ENCODE measurements around the gene TPSB2.

Gene TPSB2

DNA sequence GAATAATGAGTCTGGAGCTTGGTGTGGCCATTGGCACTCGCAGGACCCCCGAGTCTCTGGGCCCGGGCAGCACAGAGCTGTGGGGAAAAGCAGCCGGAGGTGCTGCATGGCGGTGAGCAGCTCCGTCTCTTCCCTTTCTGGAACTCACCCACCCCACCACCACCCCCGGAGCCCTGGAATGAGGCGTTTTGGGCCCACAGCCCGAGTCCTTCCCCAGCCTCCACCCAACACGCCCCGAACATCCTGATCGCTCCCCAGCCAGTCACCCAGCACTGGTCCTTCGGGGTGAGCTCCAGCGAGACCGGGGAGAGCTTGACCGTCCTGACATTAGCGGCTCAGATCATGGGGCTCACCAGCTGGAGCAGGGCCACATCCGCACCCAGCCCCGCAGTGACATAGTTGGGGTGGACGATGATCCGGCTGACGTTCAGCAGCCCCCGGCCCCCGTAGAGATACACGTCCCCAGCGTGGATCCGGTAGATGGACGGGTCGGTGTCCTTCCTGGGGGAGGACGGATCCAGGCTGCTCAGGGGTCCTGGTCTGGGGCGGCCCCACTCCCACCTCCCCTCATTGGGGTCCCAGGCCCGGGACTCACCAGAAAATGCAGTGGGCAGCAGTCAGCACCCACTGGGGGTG is 32.3 kb upstream of the TPSB2 start:
- Mint-ChIP-seq H3K9me3 (peaks cover 3% of the 10 kb centered on the region), H3K36me3 (ENCODE audit: low read depth) (no peaks in the 10 kb centered on the region), H3K27ac (no peak overlapping the region), H3K4me1 (peaks cover 7% of the 10 kb centered on the region), H3K4me3 (no peak overlapping the region), H3K27me3 (ENCODE audit: low read depth) (peaks cover 43% of the 10 kb centered on the region)
- TF ChIP-seq, protein P1, sequence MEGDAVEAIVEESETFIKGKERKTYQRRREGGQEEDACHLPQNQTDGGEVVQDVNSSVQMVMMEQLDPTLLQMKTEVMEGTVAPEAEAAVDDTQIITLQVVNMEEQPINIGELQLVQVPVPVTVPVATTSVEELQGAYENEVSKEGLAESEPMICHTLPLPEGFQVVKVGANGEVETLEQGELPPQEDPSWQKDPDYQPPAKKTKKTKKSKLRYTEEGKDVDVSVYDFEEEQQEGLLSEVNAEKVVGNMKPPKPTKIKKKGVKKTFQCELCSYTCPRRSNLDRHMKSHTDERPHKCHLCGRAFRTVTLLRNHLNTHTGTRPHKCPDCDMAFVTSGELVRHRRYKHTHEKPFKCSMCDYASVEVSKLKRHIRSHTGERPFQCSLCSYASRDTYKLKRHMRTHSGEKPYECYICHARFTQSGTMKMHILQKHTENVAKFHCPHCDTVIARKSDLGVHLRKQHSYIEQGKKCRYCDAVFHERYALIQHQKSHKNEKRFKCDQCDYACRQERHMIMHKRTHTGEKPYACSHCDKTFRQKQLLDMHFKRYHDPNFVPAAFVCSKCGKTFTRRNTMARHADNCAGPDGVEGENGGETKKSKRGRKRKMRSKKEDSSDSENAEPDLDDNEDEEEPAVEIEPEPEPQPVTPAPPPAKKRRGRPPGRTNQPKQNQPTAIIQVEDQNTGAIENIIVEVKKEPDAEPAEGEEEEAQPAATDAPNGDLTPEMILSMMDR (IDR thresholded peaks at IDR 0.05; ENCODE audit: unreplicated experiment in 3 of 3): no peak

DNA sequence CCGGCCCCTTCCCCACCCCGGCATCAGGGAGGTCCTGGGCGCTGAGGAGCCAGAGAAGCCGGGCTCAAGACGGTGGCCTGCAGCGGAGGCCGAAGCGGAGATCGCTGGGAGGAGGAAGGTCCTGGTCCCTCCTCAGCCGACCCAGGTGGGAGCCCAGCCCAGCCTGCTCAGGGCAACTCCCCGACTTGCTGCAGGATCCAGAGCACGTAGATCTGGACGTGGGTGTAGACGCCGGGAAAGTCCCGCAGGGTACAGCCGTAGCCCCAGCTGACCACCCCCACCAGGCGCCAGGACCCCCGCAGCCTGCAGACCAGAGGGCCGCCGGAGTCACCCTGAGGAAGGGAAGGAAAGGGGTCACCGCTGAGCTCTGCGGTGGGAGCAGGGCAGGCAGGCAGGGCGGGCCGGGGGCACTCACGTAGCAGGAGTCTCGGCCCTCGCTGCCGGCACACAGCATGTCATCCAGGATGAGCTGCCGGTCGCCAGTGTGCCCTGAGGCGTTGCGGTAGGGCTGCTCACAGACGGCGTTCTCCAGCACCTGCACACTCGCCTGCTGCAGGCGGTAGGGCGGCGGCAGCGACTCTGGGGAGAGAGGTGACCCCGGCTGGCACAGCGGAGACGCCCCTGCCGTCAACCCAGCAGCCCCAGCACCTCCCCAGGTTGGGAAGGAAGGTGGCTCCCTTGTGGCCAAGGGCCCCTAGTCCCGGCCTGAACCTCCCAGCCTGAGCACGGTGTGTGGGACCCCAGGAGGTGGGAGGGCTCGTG is 31.3 kb upstream of the TPSB2 start:
- Mint-ChIP-seq H3K4me3 (no peak overlapping the region), H3K36me3 (ENCODE audit: low read depth) (no peaks in the 10 kb centered on the region), H3K27me3 (ENCODE audit: low read depth) (peaks cover 46% of the 10 kb centered on the region), H3K4me1 (peaks cover 7% of the 10 kb centered on the region), H3K27ac (no peak overlapping the region), H3K9me3 (peaks cover 3% of the 10 kb centered on the region)
- TF ChIP-seq, protein P1 (IDR thresholded peaks at IDR 0.05; ENCODE audit: unreplicated experiment in 3 of 3): no peak

DNA sequence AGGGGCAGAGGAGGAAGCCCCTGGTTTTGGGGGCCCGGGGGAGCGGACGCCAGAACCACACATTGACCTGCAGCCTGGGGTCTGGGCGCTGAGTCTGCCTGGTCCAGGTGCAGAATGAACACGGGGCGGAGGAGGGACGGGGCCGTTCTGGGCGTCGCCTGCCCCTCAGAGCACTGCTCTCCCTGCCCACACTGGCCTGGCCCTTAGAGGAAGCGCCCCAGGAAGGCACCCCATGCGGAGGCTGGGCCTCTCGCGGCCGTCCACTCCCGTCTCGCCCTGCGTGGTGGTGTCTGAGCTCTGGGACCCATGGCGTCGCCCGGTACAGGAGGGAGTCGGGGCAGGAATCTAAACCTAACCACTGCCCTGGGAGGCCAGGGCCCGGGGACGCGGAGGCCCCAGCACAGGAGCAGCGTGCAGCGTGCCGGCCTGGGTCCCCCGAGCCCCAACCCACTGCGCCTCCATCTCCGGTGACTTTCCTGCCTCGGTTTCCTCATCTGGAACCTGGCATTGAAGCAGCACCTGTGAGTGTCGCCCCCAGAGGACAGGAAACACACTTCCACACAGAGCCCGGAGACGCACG is 30.2 kb upstream of the TPSB2 start:
- H3K4me1 Mint-ChIP-seq: peaks cover 7% of the 10 kb centered on the region
- no peak overlapping the region for H3K4me3 Mint-ChIP-seq
- peaks cover 41% of the 10 kb centered on the region for H3K27me3 Mint-ChIP-seq (ENCODE audit: low read depth)
- no peak overlapping the region for H3K27ac Mint-ChIP-seq
- H3K36me3 Mint-ChIP-seq (ENCODE audit: low read depth): no peaks in the 10 kb centered on the region
- TF ChIP-seq, protein P1 (IDR thresholded peaks at IDR 0.05; ENCODE audit: unreplicated experiment in 3 of 3): no peak
- H3K9me3 Mint-ChIP-seq: peaks cover 3% of the 10 kb centered on the region

DNA sequence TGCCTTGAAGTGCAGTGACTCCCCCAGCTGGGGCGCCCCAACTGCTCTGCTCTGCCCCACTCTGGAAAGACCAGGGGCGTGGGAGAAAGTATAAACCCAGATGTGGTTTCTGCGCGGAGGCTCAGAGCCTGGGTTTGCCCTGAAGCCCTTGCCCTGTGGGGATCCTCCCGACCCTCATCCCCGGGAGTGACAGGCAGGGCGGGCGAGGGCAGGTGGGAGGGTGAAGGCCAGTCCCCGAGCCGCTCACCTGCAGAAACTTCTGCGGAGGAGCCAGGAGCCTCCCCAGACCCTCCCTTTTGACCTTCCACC is 29.7 kb upstream of the TPSB2 start:
- TF ChIP-seq, protein P1 (IDR thresholded peaks at IDR 0.05; ENCODE audit: unreplicated experiment in 3 of 3): no peak
- no peak overlapping the region for H3K4me3 Mint-ChIP-seq
- no peaks in the 10 kb centered on the region for H3K36me3 Mint-ChIP-seq (ENCODE audit: low read depth)
- H3K27me3 Mint-ChIP-seq (ENCODE audit: low read depth): peaks cover 41% of the 10 kb centered on the region
- H3K27ac Mint-ChIP-seq: no peak overlapping the region
- peaks cover 3% of the 10 kb centered on the region for H3K9me3 Mint-ChIP-seq
- peaks cover 7% of the 10 kb centered on the region for H3K4me1 Mint-ChIP-seq

DNA sequence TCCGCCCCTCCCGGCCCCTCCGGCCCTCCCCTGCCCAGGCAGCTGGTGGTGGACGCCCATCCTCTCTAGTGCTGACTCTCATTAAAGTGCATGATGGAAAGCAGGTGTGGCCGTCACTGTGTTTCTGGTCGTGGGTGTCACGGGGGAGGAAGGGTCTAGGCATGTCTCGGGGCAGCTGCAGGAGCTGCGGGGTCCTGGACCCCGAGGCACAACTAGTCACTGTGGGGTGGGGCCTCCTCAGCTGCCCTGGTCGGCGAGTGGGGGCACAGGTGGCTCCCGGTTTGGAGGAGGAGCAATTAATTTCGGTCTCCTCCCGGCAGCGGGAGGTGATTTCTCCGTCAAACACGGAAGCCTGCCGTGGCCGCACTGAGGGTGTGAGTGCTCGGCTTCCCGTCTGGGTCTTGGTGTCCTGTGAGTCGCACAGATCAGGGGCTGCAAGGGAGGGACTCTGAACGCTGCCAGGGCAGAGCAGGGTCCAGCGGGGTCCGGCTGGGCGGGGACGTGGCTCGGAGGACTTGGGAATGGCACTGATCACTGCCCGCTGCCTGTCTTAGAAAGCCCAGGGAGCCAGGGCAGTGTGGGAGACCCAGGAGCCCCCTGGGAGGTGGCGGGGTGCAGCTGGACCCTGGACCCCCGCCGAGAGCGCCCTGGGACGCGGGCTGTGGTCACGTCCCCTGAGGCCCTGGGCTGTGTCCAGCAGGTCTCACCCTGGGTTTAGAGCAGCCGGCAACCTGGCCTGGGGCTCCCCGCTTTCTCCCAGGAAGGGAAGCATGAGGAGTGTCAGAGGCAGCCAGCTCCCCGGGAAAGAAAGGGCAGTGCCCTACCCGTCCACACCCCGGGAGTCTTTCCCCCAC is 29.1 kb upstream of the TPSB2 start:
- Mint-ChIP-seq H3K27ac (peak overlapping the region in 2 of 3 experiments; percentile 31 to 60), H3K4me1 (peaks cover 1% of the 10 kb centered on the region), H3K9me3 (no peaks in the 10 kb centered on the region), H3K4me3 (peak overlapping the region; percentile 32 to 67 (median 61)), H3K27me3 (ENCODE audit: low read depth) (peaks cover 37% of the 10 kb centered on the region), H3K36me3 (ENCODE audit: low read depth) (no peaks in the 10 kb centered on the region)
- TF ChIP-seq, protein P1 (IDR thresholded peaks at IDR 0.05; ENCODE audit: unreplicated experiment in 3 of 3): no peak
